HG02610 (cell line): ENCODE results near the gene ARHGAP11A.

Experiments
- ATAC-seq: cut with Tn5 transposase; IDR thresholded peaks from one replicate; pipeline ENCODE4 v1.9.1; 2021; ENCODE audit warnings: mild to moderate bottlenecking, moderate library complexity; ENCODE audit not compliant: unreplicated experiment

Gene ARHGAP11A

GRCh38 chr15:32652178-32652577 is 36.9 kb downstream of the ARHGAP11A start:
- ATAC-seq, result no peak

GRCh38 chr15:32656091-32656490 is 40.8 kb downstream of the ARHGAP11A start:
- ATAC-seq, result no peak

GRCh38 chr15:32656496-32656895 is 41.2 kb downstream of the ARHGAP11A start:
- no peak for ATAC-seq

- ATAC-seq, result peak; percentile 72
These were observed 42.0 kb downstream of the ARHGAP11A start for GRCh38 chr15:32657198-32657883.

- ATAC-seq, result no peak
These were observed 42.6 kb downstream of the ARHGAP11A start for GRCh38 chr15:32657941-32658340.

GRCh38 chr15:32659340-32660155 is 44.2 kb downstream of the ARHGAP11A start:
- no peak for ATAC-seq

DNA sequence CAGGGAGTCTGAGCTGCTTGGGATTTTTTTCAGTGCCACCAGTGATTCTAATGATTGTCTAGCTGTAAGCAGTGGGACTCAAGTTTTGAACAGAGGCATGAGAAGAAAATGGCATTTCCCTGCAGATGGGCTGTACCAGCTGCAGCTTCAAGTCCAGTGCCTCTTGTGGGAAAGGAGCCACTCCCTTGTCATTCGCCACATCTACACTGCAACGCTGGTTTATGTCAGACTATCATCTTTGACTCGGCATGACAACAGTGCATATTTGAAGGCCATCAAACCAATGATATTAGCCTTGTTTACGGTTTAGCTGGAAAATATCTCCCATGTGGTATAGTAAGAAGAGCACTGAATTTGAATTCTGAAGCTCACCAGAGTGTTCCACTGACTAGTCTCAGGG is 48.4 kb downstream of the ARHGAP11A start:
- ATAC-seq, result no peak

- no peak for ATAC-seq
These were observed 49.5 kb downstream of the ARHGAP11A start for GRCh38 chr15:32664796-32665195.

DNA sequence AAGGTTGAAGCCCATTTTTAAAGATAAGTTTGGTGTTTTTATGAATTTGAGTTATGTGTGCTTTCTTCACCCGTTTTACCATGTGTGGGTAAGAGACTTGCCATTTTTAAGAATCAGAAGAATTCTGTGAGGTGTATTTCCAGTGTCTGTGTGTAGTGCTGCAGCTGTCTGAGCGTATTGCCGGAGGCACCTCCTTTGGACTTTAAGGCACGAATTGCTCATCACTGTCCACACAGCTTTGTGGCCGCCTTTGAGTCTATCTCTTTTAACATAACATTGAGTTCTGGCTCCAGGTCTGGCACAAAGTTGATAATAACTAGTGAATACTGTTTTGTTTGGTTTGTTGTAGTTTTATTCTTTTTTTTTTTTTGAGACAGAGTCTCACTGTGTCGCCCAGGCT is 52.0 kb downstream of the ARHGAP11A start:
- no peak for ATAC-seq

DNA sequence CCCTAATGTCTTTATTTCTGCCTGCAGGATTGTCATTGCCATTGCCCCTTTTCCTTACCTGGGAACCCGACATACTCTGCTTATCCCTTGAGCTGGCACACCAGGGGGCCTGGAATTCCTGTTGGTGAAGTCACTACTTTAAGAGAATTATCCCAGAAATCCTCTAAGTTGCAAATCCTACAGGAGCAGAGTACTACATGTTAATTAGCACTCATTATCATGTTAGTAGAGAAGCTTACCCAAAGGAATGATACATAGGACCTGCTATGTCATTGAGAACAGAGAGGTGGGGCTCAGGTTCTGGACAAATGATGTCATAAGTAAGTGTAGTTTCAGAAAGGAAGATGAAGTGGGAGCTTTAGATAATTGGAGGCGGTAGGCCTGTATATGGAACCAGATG is 53.6 kb downstream of the ARHGAP11A start:
- no peak for ATAC-seq

- ATAC-seq, result no peak
These were observed 54.8 kb downstream of the ARHGAP11A start for GRCh38 chr15:32669896-32670611.

DNA sequence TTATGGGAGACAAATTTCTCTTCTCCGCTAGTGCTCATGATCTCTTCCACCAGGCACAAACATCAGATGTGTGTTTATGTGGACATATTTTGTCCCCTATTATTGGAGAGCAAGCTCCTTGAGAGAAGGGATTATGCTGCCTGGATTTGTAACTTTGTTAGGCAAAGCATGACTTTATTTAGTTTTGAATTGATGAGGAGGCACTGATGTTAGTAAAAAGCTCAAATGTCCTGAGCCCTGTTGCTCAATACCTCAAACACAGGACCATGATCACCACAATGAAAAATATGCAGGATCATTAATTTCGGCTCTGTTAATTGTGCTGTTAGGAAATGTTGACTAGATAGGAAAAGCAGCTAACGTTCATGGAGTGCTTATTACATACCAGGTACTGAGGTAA is 55.3 kb downstream of the ARHGAP11A start:
- no peak for ATAC-seq

- ATAC-seq, result no peak
These were observed 56.3 kb downstream of the ARHGAP11A start for GRCh38 chr15:32671339-32672325.

DNA sequence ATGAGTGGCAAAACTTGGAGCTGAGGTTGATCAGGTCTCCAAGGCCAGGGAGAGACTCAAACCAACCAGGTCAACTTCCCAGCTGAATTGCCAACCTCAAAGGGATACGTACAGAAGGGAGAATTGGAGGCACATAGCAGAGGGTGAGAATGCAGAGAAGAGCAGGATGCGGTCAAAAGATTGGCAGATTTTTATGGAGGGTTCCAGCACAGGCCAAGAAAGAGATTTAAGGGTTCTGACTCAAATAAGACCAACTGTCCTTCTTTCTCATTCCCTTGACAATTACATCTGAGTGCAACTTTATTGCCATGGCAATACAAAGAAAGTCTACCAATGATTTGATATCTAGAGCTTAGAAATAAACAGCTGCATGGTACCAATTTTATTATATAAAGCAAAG is 59.4 kb downstream of the ARHGAP11A start:
- no peak for ATAC-seq

- ATAC-seq, result no peak
These were observed 60.2 kb downstream of the ARHGAP11A start for GRCh38 chr15:32675466-32675865.

DNA sequence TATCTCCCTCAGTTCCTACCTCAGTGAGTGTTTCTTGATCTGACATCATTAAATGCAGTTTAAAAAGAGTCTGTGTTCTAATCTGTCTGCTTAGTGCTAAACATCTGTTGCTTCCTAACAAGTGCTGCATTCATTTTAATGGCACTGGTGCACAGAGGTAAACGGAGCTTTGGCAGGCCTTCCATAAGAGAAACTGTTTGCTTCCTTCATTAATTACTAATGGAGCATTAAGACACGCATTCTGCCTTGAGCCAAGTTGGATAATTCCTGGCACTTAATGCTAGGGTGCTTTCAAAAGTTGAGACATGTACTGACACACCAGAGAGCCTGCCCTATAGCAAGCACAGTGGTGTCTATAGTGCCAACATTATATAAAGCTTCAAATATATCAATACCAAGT is 60.9 kb downstream of the ARHGAP11A start:
- ATAC-seq, result no peak

GRCh38 chr15:32677238-32677750 is 62.0 kb downstream of the ARHGAP11A start:
- ATAC-seq, result no peak

DNA sequence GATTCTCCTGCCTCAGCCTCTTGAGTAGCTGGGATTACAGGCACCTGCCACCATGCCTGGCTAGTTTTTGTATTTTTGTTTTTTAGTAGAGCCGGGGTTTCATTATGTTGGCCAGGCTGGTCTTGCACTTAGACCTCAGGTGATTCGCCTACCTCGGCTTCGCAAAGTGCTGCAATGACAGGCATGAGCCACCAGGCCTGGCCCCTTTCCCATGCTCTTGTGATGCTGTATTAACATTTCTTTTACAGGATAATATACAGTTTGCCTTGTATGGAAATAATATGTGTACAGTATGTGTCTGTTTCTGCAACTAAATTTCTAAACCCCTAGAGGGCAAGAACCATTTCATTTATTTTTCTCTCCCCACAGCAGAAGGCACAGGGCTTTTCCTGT is 64.0 kb downstream of the ARHGAP11A start:
- no peak for ATAC-seq

- ATAC-seq, result no peak
These were observed 67.3 kb downstream of the ARHGAP11A start for GRCh38 chr15:32682569-32682968.

DNA sequence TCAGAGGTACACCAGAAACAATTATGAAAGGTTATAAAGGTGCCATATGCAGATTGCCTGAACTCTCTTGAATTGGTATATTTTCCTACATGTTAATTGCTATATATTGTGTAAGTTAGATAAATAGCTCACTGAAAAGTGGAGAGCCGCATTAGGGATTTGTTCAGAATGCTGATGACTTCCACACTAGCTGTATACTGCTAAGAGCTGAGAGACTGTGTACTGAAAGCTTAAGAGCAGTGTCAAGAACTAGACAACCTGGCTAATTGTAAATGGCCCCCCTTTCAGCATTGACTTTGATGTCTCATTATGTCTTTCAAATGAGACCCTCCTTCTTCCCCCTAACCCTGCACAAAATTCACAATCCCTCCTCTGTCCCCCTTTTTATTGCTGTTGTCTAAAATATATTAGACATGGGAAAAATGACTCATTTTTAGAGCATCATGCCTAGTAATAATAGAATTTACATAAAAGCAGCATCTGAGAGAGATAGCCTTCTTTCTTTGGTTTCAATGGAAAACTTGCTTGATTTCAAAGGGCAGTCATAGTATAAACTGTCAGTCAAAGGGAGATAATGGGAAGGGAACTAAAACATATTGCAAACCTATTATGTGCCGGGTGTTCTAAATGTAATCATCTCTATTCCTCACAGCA is 67.8 kb downstream of the ARHGAP11A start:
- ATAC-seq, result no peak
